HepG2 (cell line): ENCODE measurements around the gene MZF1. TPM values are rescaled to one million over a fixed set of nuclear protein-coding genes. Genes with fewer than 3 reads are reported as not detected.

Experiments used
- CHD2 ChIP-seq: IDR thresholded peaks from 2 replicates; pipeline ENCODE4 v1.6.1; 2011; ENCODE audit warnings: low read depth, low read length, improper control_type of control experiment
- FOSL1 ChIP-seq: sonication (generic); formaldehyde crosslinking; IDR thresholded peaks from 2 replicates; pipeline ENCODE4 v1.9.0; 2021; ENCODE audit warnings: missing genetic modification reagents, borderline replicate concordance
- IKZF1 ChIP-seq: fragments of 450-650 bp; IDR thresholded peaks from 2 replicates; pipeline ENCODE4 v1.7.1; 2016
- MED1 ChIP-seq: sonication (generic); formaldehyde crosslinking; IDR thresholded peaks from 2 replicates; pipeline ENCODE4 v1.4.0; 2020; ENCODE audit warnings: missing genetic modification reagents
- NFE2L2 ChIP-seq: fragments of 150-350 bp; IDR thresholded peaks from 2 replicates; pipeline ENCODE4 v1.6.1; 2014; ENCODE audit warnings: low read length
- ONECUT2 ChIP-seq: sonication (generic); formaldehyde crosslinking; IDR thresholded peaks from 2 replicates; pipeline ENCODE4 v1.4.0; 2020; ENCODE audit warnings: missing genetic modification reagents
- PRDM10 ChIP-seq: sonication (generic); formaldehyde crosslinking; IDR thresholded peaks from 2 replicates; pipeline ENCODE4 v1.4.0; 2020; ENCODE audit warnings: low read depth, missing genetic modification reagents
- RARA ChIP-seq: IDR thresholded peaks from 2 replicates; pipeline ENCODE4 v1.6.1; 2016; ENCODE audit warnings: missing genetic modification reagents, missing compliant biosample characterization
- ZBTB39 ChIP-seq: sonication (generic); formaldehyde crosslinking; IDR thresholded peaks from 2 replicates; pipeline ENCODE4 v1.5.0; 2020; ENCODE audit warnings: missing genetic modification reagents
- ZBTB42 ChIP-seq: sonication (generic); formaldehyde crosslinking; IDR thresholded peaks from 2 replicates; pipeline ENCODE4 v1.5.0; 2020; ENCODE audit warnings: mild to moderate bottlenecking, missing genetic modification reagents
- ZNF282 ChIP-seq: fragments of 450-650 bp; IDR thresholded peaks from 2 replicates; pipeline ENCODE4 v1.6.1; 2018; ENCODE audit not compliant: partially characterized antibody
- ZNF7 ChIP-seq: IDR thresholded peaks from 2 replicates; pipeline ENCODE4 v1.6.1; 2016; ENCODE audit warnings: missing biosample characterization, missing genetic modification reagents
- ZNF75D ChIP-seq: sonication (generic); formaldehyde crosslinking; IDR thresholded peaks from 2 replicates; pipeline ENCODE4 v1.8.1; 2023; ENCODE audit warnings: missing genetic modification reagents, mild to moderate bottlenecking, borderline replicate concordance
- ZNF761 ChIP-seq: sonication (generic); formaldehyde crosslinking; conservative IDR thresholded peaks from 2 replicates; pipeline ENCODE4 v1.4.0; 2020; ENCODE audit warnings: mild to moderate bottlenecking, missing genetic modification reagents
- ZNF879 ChIP-seq: sonication (generic); formaldehyde crosslinking; IDR thresholded peaks from 2 replicates; pipeline ENCODE4 v1.8.1; 2023; ENCODE audit warnings: missing genetic modification reagents
- polyA plus RNA-seq, 8 experiments: library from polyadenylated mRNA; depleted of rRNA in 3 of 8; stranded (reverse) in 7 of 8; unstranded in 1 of 8; fragments of >200 nt; fragmentation: Illumina TruSeq in 4 of 8; extraction: Trizol in 4 of 8; gene quantifications; 2 replicates each; pipeline versions ENCODE4 v1.2.1 to v1.2.3, GENCODE V29; 2011 to 2016; ENCODE audit warnings: low read depth in 4 of 8, missing spikeins in 1 of 8, mixed read lengths in 1 of 8; ENCODE audit not compliant: insufficient read depth in 1 of 8
- total RNA-seq, 5 experiments: library from RNA; depleted of rRNA; stranded (reverse); fragments of >200 nt; fragmentation: Illumina TruSeq; extraction: Trizol; gene quantifications; 2 replicates each; pipeline ENCODE4 v1.2.3, GENCODE V29; 2016; ENCODE audit warnings: low read depth in 1 of 5
- TF ChIP-seq, protein P1 (sequence below): sonication (generic); formaldehyde crosslinking; IDR thresholded peaks from 2 replicates; pipeline ENCODE4 v1.4.0; 2020; ENCODE audit warnings: missing genetic modification reagents
- TF ChIP-seq, protein P2 (sequence below): sonication (generic); formaldehyde crosslinking; IDR thresholded peaks from 2 replicates; pipeline ENCODE4 v1.9.0; 2021; ENCODE audit warnings: missing genetic modification reagents, borderline replicate concordance
- TF ChIP-seq, protein P3 (sequence below): sonication (generic); formaldehyde crosslinking; conservative IDR thresholded peaks from 2 replicates; pipeline ENCODE4 v1.5.0; 2020; ENCODE audit warnings: missing genetic modification reagents

The MZF1 gene
- total and polyA plus RNA-seq, 2 of the 13 experiments (the other 11 are each of a cell fraction or from before 2014, with no cell fraction given) = 3.1 to 8.1 TPM

DNA sequence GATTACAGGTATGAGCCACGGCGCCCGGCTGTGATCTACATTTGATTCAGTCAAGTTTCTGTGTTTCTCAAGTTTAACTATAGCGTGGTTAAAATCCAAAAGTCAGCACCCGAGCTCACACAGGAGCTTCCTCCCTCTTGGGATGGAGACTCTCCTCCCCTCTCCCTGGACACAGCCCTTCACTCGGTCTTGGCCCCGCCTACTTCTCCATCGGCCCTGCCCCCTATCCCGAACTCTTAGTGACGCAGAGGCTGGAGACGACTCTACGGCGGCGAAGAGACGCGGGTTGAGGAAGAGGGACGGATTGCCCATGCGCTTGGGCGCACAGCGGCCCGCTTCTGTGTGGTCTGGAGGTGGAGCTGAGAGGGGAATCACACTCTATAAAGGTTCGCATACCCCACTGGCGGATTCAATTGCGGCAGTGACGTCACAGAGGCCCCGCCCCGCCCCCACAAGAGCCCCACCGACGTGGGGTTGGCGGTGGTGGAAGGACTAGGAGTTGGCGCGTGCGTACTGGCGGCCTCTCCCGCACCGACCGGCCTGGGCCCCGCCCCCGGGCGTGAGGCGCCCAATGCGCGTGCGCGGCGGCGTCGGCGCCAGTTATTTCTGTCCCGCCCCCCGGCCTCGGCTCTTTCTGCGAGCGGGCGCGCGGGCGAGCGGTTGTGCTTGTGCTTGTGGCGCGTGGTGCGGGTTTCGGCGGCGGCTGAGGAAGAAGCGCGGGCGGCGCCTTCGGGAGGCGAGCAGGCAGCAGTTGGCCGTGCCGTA, 29.1 kb downstream of the MZF1 start, which contains the start of gene TRIM28 (continued):
- TF ChIP-seq PRDM10 (CRISPR knock-in tag) (peak; percentile 54; the same call in 1 of the 2 replicates), ZNF879 (CRISPR knock-in tag) (no peak), CHD2 (0 out of 2 replicates have a peak, but pooled peaks have one; percentile 26), FOSL1 (CRISPR knock-in tag) (no peak), ONECUT2 (CRISPR knock-in tag) (0 out of 2 replicates have a peak, but pooled peaks have one; percentile 45), ZNF75D (CRISPR knock-in tag) (no peak), RARA (CRISPR knock-in tag) (no peak; the same call in 1 of the 2 replicates), IKZF1 (no peak), ZNF7 (CRISPR knock-in tag) (peak; percentile 60; the same call in 1 of the 2 replicates), ZNF761 (CRISPR knock-in tag) (peak; percentile 93; the same call in 1 of the 2 replicates), MED1 (peak; percentile 53), ZBTB39 (no peak), ZBTB42 (no peak), ZNF282 (no peak), NFE2L2 (no peak)
- TF ChIP-seq, protein P1, sequence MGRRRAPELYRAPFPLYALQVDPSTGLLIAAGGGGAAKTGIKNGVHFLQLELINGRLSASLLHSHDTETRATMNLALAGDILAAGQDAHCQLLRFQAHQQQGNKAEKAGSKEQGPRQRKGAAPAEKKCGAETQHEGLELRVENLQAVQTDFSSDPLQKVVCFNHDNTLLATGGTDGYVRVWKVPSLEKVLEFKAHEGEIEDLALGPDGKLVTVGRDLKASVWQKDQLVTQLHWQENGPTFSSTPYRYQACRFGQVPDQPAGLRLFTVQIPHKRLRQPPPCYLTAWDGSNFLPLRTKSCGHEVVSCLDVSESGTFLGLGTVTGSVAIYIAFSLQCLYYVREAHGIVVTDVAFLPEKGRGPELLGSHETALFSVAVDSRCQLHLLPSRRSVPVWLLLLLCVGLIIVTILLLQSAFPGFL (CRISPR knock-in tag) = no peak
- TF ChIP-seq, protein P2, sequence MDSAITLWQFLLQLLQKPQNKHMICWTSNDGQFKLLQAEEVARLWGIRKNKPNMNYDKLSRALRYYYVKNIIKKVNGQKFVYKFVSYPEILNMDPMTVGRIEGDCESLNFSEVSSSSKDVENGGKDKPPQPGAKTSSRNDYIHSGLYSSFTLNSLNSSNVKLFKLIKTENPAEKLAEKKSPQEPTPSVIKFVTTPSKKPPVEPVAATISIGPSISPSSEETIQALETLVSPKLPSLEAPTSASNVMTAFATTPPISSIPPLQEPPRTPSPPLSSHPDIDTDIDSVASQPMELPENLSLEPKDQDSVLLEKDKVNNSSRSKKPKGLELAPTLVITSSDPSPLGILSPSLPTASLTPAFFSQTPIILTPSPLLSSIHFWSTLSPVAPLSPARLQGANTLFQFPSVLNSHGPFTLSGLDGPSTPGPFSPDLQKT = 0 out of 2 replicates have a peak, but pooled peaks have one; percentile 66
- TF ChIP-seq, protein P3, sequence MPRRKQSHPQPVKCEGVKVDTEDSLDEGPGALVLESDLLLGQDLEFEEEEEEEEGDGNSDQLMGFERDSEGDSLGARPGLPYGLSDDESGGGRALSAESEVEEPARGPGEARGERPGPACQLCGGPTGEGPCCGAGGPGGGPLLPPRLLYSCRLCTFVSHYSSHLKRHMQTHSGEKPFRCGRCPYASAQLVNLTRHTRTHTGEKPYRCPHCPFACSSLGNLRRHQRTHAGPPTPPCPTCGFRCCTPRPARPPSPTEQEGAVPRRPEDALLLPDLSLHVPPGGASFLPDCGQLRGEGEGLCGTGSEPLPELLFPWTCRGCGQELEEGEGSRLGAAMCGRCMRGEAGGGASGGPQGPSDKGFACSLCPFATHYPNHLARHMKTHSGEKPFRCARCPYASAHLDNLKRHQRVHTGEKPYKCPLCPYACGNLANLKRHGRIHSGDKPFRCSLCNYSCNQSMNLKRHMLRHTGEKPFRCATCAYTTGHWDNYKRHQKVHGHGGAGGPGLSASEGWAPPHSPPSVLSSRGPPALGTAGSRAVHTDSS (CRISPR knock-in tag) = peak; percentile 87; the same call in 1 of the 2 replicates
